ENCODE results near the gene SLC45A2.
"Not testable (repeated sequence)": the region's sequence is repeated elsewhere in the genome, so short reads cannot be mapped to it uniquely, and the experiment has no call there.

The SLC45A2 gene

GRCh38 chr5:33964132-33964700, 20.3 kb downstream of the SLC45A2 start:
- no peak for DNase-seq

GRCh38 chr5:33958176-33958575, 26.3 kb downstream of the SLC45A2 start:
- DNase-seq = no peak

GRCh38 chr5:33957577-33958150, 26.8 kb downstream of the SLC45A2 start:
- DNase-seq = no peak

DNA sequence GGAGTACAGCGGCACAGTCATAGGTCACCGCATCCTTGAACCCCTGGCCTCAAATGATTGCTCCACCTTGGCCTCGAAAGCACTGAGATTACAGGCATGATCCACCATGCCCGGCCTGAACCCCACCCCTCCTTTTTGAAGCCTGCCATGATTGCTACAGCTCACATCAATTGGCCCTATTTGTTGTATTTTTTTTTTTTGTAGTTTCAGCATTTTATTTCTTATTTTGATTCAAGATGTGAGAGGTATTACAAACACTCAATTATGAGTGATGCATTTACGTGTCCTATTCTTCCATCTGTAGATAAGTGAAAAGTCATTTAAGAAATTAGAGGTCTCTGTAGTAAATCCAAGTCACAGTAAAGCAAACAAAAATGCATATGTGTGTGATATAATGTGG, 32.3 kb downstream of the SLC45A2 start:
- DNase-seq = not testable (repeated sequence)

- no peak for DNase-seq
Measured at GRCh38 chr5:33944543-33945132, 39.9 kb downstream of the SLC45A2 start.

DNA sequence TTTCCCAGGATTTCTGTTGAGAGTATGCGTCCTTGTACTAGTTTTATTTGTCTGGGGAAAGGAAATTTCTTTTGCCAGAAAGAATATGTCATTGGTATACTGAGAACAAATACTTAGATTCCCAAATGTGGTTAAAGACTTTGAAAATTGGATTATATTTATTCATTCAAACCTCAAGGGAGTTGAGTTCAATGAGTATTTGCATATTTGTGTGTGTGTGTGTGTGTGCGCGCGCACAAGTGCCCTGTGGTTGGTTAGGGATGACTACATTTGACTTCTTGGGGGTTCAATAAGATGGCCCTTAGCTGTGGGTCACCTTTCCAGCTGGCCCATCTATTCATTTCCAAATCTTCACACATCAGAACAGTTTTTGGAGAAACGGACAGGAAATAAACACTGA, 43.4 kb downstream of the SLC45A2 start:
- DNase-seq = no peak

GRCh38 chr5:33939556-33940262, 44.8 kb downstream of the SLC45A2 start:
- no peak for DNase-seq

DNA sequence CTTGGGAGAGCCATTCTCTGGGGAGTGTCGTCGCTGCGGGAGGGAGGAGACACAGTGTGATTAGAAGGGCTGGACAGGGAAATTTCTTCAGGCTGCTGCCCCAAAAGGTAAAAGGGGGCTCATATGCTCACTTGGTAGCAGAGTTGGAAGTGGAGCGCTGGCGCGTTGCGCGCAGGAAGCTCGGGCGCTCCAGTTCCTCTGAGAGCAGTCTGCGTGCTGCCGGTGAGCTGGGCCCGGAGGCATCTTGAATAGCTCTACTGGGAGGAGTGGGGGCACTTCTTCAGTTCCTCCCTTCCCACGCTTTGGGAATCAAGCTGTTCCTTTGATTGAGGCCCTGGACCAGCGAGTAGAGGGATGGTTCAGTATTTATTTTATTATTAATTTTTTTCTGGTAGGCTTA, 45.6 kb downstream of the SLC45A2 start:
- no peak for DNase-seq

- no peak for DNase-seq
Measured at GRCh38 chr5:33938507-33938796, 46.0 kb downstream of the SLC45A2 start.

GRCh38 chr5:33937707-33938506, 46.6 kb downstream of the SLC45A2 start:
- DNase-seq = no peak

DNA sequence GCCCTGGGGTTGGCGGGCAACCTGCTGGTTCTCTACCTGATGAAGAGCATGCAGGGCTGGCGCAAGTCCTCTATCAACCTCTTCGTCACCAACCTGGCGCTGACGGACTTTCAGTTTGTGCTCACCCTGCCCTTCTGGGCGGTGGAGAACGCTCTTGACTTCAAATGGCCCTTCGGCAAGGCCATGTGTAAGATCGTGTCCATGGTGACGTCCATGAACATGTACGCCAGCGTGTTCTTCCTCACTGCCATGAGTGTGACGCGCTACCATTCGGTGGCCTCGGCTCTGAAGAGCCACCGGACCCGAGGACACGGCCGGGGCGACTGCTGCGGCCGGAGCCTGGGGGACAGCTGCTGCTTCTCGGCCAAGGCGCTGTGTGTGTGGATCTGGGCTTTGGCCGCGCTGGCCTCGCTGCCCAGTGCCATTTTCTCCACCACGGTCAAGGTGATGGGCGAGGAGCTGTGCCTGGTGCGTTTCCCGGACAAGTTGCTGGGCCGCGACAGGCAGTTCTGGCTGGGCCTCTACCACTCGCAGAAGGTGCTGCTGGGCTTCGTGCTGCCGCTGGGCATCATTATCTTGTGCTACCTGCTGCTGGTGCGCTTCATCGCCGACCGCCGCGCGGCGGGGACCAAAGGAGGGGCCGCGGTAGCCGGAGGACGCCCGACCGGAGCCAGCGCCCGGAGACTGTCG, 47.3 kb downstream of the SLC45A2 start:
- DNase-seq = no peak

GRCh38 chr5:33936381-33937016, 48.0 kb downstream of the SLC45A2 start, which contains the start of gene RXFP3:
TSS of gene RXFP3 (plus strand) at chr5:33936386. CDS start at chr5:33936741, 355 bp downstream.
- DNase-seq = no peak

- DNase-seq = peak; percentile 29
Measured at GRCh38 chr5:33936004-33936380, 48.5 kb downstream of the SLC45A2 start.

DNA sequence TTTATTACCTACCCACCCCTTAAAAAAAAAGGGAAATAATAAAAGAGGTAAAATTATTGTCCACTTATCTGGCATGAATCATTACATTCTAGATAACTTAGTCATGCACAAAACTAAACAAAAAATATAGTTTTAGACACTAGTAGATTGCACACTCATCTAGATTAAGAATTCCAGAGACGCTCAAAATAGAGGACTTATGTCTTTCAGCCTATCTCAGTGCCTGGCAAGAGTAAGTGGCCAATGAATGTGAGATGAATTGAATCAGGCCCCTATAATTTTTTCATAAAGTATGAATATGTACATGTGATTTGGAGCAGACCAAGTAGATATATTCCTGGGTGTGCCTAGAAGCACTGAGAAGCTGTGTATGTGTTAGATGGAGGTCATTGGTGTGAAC, 50.3 kb downstream of the SLC45A2 start:
- no peak for DNase-seq

DNA sequence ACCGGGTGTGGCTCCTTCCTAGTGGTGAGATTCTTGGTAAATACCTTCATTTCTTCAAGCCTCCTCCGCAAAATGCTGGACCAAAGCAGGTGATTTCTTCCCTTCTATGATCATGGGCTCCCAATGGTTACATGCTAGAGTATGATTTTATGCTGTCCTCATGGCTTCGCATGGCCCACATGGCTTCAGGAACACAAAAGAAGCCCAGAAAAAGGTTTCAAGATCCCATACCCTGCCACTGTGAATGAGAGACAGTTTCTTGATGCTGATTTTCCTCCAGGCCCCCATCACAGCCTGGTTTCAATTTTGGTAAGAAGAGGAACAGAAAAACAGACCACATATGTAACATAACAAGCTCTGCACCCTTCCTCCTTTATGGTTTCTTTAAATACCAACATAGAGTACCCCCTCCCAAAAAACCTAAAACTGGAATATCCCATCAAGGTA, 50.7 kb downstream of the SLC45A2 start:
- no peak for DNase-seq

GRCh38 chr5:33931136-33931535, 53.4 kb downstream of the SLC45A2 start:
- DNase-seq = no peak

GRCh38 chr5:33929925-33930690, 54.4 kb downstream of the SLC45A2 start:
- DNase-seq = no peak

DNA sequence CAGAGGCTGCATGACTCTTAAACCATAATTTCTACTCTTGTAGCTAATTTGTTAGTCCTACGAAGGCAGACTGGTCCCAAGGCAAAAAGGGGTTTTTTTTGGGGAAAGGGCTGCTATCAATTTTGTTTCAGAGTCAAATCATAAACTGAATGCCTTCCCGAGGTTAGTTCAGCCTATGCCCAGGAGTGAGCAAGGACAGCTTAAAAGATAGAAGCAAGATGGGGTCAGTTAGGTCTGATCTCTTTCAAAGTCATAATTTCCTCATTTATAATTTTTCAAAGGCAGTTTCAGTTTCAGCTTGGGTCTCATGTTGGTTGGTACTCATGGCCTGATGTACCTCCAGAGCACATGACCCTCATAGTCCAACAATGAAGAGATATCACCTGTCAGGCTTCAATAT, 56.2 kb downstream of the SLC45A2 start:
- no peak for DNase-seq

DNA sequence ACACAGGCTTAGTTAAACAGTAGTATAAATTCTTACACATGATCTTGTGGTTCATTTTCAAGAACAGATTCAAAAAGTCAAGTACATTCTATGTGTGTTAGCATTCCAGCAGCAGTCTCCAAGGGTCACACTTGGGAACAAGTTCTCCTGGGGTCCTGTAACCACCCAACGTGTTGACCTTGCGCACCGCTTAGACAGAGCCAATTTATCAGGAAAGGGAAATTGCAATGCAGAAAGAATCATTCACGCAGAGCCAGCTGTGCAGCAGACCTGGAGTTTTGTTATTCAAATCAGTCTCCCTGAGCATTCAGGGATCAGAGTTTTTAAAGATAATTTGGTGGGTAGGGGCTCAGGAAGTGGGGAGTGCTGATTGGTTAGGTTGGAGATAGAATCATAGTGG, 56.8 kb downstream of the SLC45A2 start:
- no peak for DNase-seq

DNA sequence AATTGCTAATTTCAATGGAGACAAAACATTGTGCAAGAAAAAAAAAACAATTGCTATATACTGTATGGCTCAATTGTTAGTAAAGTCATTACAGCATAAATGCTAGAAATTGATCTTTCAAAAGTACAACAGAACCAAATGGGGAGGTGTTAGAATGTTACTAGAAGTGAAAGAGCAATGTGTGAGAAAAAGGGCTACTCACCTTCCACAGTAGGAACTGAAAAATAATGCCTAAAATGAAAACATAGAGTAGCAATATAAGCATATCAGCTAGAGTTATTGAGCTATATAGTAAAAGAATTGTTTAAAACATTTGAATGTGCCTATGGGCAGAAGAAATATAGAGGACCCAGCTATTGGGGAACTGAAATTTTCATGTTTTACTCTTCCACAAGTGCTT, 59.2 kb downstream of the SLC45A2 start:
- no peak for DNase-seq

DNA sequence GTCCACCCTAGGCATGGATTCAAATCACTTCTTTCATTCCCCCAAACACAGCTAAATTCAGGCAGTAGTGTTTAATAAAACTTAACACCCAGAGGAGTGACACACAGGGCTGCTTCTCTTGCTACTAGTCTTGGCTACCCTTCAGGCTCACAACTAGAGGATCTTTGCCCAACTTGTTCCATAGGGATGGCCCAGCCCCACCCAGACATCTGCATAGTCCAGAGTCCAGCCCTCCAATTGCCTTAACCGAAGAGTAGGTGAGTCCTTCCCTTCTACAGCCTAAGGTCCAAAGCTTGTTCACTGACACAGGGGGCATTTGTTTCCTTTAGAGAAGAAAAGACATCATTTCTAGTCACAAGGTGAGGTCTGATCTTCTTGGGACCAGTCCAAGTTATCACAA, 63.5 kb downstream of the SLC45A2 start:
- no peak for DNase-seq
